Stimulated activated CD8-positive, alpha-beta memory T cell treated with anti-CD3 and anti-CD28 coated beads, Interleukin-15, amount 100 ng/mL, for 1 hour (primary cell): ENCODE results near the gene BICDL1.

Source experiments
- DNase-seq: peaks from one replicate; pipeline ENCODE4 v3.0.0-alpha.2; 2020; ENCODE audit warnings: low read depth

BICDL1 gene

DNA sequence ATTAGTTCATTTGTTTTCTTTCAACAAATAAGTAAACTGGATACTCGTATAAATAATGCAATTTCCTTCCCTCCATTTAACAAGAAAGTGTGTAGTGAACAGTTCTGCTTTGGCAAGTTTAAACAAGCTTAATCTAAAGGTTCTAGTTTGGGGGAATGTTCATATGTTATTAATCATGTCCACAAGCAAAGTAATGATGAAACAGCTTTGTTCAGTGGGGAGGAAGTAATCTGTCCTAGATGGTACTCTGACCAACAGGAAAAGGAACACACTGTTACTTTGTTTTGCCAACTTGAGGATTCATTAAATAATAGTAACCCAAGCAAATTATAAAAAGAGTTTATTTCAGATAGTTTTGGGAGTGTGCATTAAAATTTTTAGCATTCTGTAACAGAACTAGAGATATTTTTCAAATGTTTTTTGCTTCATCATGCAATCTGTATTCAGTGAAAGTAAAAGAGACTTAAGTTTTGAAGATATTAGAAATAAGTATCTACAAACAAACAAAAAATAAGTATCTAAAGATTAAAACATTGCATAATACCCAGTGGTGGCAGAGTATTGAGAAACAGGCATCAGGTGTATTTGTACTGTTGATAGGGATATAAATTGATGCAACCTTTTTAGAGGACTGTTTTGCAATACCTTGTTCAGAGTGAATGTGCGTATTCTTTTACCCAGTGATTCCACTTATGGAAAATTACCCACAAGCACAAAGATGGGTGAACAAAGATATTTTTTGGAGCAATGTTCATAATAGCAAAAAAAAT, 66.4 kb downstream of the BICDL1 start:
- DNase-seq, result no peak

DNA sequence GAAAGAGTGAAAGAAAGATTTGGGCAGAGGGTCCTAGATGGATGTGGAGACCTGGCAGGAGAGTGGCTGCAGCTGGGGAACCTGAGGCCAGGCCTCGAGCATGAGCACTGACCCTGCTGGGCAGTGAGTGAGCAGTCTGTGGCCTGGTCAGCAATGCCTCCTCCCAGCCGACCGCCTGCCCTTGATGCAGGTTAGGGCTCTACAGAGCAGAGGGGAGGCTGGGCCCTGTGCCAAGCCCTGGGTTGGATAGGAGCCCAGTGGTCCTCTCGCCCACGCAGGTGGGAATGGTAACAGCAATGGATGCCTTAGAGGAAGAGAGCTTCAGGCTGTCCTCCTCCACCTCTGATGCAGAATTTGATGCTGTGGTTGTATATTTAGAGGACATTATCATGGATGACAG, 67.7 kb downstream of the BICDL1 start:
- no peak for DNase-seq

DNA sequence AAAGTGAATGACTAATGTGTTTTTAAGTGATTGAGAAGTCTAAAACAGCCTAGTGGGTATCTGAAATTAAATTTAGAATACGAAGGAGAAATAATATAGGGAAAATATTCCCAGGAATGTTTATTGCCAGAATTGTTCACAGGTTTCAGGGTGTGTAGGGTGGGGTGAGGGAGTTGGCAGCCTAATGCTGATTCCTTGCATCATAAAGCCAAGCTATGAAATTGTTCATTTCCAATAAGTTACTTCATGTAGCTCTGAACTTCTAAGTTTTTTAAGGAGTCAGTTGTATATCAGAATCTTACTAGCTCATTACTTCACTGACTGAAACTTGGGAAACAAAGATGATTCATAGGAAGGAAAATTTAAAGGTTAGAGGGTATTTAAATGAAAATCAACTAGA, 71.2 kb downstream of the BICDL1 start:
- no peak for DNase-seq

DNA sequence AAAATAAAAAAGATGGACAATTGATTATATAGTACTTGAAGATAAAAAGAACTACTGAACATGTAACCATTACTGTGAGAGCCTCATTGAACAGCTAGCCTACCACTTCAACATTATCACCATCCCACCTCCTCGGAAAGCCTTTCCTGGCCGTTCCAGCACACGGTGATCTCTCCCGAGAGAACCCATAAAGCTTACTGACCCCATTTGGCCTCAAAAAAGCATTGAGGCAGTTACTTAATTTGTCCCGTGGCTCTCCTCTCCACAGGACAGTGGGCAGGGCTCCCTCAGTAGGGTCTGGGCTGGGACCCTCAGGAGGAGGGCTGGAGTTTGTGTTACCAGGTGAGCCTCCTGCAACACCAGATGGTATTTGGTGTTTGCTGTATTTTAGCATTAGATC, 71.7 kb downstream of the BICDL1 start:
- DNase-seq, result no peak

DNA sequence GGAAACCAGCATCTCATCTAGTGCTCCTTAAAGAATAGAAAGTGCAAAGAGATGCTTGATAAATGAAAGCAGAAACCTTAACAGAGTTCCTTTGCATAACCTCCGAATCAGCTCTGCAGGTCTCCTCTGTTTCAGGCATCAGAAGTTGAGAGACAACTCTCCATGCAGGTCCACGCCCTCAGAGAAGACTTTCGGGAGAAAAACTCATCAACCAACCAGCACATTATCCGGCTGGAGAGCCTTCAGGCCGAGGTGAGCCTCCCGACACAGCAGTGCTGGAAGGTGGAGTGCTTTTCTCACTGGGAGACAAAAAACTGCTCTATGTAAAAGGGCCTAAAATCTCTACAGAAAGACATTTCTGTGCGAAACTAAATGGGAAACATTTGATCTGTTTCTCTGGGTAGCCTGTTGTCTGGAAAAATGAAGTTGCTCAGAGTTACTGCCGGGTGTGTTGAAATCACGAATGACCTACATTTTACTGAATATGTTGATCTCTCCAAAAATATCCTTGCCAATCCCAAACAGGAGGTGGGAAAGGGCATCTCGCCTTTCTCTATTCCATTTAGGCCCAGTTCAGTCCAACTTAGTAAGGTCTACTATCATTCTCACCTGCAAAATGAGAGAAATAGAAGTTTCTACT, 72.7 kb downstream of the BICDL1 start:
- DNase-seq, result no peak

DNA sequence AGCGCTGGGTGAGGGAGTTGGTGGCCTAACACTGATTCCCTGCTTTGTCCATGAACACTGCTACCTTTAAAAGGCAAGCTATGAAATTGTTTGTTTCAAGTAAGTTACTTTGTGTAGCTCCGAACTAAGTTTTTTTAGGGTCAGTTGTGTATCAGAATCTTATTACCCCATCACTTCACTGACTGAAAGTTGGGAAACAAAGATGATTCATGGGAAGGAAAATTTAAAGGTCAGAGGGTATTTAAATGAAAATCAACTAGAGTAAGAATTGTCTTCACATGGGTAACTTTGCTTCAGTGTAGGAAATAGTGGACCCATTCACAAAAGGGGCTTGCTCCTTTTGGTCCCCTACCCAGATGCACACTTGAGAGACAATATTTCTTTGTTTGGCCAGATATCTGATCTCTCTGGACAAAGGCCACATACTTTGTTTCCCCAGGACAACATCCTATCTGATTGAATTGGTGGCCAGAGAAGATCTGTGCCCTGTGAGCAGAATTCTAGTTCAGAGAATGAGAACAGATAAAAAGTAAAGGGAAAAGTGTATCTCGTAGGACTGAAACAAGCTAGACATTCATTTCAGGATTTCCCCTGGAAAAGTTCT, 74.0 kb downstream of the BICDL1 start:
- DNase-seq, result no peak

DNA sequence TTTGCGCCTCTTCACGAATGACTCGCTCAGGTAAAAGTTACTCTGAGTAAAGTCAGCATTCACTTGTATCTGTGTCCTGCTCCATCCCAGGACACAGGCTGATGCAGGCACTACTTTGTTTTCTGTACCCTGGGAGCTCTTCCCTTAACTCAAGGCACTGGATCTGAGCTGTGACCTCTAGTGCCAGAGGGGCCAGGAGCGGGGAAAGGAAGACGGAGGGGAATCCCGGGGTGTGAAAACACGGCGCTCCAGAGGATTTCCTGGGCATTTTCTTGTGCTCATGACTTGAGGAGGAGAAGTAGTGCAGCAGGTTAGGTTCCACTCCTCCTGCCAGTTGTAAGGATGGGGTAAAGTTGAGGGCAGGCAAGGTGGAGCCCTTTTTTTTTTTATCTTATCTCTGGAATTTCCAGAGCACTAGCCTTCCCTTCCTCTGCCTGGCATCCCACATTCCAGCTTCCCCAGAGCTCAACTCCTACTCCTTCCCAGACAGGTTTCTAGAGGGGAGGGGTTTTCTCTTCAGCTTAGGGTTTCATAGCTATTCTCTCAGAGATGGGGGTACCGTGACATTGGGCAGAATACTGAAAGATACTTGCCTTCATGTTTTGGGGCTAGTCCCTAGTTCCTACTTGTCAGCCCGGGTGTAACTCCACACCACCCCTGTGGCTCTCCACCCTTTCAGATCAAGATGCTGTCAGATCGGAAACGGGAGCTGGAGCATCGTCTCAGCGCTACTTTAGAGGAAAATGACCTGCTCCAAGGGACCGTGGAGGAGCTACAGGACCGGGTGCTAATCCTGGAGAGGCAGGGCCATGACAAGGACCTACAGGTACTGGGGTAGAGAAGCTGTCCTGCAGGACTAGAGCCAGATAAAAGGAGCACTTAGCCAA, 75.3 kb downstream of the BICDL1 start:
- no peak for DNase-seq

DNA sequence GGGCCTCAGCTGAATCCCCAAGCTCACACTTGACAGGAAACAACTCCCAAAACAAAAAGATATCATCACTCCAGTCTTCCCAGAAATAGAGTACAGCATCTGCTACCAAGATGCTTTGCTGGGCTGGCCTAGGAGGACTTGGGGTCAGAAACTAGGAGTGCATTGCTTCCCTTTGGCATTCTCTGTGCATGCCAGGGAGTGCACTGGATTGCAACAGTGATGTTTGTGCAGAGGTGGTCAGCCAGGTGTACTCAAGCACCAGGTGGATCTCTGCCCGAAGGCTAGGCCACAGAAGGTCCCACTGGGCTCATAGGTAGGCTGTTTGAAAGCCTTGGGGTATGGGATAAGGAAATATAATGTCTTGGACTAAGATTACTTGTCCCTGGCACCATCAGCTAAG, 76.4 kb downstream of the BICDL1 start:
- DNase-seq, result no peak

DNA sequence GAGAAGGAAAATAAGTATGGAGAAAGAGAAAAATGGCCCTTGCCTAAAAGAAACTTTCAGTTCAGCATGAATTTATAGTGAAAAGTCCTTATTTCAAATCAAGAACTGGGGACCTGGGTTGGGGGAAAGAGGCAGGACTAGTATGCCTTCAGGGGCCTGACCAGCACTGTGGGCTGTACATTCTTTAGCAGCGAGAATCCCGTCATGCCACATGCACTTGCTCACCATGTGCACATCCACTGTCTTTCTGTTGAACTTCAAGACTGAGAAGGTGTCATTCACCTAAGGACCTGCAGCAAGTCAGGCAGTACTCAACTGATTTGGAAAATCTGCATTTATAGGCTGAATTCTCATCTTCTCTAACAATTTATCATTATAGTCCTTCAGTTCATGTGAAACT, 77.3 kb downstream of the BICDL1 start:
- no peak for DNase-seq

DNA sequence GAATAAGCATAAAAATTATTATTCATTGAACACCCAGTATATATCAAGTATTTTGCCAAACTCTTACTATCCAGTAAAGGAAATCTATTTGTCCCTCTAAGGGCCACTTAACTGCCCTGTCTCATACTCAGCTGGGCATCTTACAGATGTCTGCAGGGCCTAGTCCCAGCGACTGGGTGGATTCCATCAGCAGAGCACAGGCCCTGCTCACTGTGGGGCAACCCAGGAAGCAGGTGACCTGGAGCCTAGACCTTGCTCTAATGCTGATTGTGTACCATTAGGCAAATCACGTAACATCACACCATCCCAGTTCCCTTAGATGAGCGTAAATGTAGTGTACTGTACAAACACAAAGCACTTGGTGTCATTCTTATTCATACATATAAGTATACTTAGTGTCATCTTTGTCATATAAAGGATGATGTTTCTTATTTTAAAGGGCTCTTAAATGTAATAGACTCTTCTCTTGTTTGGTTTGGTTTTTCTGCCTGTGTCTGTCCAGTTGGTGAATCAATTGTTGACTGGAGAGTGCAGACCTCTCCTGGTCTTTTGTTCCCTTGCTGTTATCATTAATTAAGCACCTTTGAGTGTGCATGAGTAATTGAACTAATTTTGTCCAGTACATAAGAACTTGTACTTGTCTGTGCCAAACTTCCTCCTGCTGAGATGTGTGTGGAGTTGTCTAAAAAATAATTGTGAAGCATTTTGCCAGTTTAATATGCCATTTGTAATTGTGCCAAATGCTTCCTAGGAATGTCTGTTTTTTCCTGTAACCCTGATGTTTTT, 78.2 kb downstream of the BICDL1 start:
- DNase-seq, result no peak

DNA sequence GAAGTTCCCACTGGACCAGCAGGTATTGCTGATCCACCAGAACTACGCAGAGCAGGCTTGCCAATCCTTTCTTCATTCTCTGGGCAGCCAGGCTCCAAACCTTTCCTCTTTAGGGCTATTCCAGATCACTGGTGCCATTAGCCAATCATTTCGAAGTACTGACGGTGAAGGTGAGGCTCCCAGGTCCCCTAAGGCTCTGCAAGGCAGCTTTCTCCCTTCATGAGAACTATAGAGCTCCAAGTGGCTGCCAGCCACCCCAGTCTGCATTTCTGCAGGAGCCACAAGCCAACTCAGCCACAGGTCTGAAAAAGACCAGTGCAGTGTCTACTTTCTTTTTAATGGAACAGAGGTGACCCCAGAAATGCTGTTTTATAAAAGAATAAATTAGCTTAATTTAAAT, 78.9 kb downstream of the BICDL1 start:
- no peak for DNase-seq

DNA sequence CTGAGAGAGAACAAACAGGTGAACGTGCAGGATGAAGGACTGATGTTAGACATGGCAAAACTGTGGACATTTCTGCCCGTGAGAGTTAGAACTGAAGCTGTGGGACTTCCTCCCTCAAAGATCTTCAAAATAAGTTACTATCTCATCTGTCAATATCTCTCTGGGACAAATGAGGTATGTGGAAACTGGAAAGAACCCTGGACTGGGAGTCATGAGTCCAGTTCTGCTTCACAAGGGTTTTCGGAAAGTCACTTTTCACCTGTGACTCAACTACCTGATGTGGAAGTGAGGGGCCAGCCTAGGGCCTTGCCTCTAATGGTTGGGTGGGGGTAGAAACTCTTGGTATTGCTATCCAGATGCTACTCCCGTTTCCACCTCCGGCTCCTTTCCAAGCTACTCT, 80.2 kb downstream of the BICDL1 start:
- DNase-seq, result no peak

DNA sequence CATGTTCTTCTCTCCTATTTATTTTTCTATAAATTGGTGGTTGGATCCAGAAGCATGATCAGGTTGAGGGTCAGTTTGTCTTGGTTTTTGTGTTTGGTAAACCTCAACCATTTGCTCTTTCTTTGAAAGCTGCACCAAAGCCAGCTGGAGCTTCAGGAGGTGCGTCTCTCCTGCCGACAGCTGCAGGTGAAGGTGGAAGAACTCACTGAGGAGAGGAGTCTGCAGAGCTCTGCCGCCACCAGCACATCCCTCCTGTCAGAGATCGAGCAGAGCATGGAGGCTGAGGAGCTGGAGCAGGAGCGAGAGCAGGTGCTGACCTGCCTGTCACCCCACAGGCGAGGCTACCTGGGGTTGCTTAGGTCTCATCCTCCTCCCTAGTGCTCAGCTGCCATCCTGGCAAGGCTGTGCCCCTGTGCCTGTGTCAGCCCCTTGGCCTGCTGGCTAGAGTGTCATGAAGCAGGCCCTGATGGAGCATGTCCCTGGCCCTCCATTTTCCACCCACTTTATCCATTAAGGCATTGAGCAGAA, 82.5 kb downstream of the BICDL1 start:
- no peak for DNase-seq

DNA sequence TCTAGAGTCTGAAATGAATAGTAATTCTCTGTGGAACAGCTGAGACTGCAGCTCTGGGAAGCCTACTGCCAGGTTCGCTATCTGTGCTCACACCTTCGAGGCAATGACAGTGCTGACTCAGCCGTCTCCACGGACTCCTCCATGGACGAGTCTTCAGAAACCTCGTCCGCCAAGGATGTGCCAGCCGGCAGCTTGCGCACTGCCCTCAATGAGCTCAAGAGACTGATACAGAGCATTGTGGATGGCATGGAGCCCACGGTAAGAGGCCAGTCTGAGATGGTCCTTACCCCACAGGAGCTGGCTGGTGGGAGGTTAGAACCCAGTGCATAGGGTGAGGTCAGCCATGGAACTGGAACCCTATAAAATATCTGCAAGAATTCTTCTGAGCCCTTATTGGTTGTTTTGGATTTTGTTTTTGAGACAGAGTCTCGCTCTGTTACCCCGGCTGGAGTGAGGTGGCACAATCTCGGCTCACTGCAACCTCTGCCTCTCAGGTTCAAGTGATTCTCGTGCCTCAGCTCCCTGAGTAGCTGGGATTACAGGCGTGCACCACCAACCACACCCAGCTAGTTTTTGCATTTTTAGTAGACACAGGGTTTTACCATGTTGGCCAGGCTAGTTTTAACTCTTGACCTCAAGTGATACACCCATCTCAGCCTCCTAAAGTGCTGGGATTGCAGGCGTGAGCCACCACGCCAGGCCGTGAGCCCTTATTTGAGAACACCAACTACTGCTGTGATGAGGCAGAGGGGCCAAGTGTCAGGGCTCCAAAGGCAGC, 83.6 kb downstream of the BICDL1 start:
- DNase-seq, result no peak

DNA sequence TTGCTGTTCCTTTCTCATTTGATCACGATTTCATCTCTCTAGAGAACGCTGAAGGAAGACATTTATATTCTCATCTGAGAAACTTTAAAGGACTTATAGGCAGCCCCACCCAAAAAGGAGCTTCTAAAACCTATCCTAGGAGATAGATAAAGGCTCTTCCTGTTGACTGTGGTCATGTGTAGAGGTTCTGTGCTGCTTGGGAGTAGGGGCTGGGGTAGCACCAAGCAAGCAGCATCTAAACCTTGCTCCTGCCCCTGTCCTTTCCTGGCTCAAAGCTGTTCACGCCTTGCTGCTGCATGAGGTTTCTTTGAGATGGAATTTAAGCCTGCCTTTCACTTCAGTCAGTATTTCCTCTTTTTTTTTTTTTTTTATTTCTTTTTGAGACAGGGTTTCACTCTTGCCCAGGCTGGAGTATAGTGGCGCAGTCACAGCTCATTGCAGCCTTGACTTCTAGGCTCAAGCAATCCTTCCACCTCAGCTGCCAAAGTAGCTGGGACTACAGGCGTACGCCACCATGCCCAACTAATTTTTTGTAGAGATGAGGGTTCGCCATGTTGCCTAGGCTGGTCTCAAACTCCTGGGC, 86.1 kb downstream of the BICDL1 start:
- DNase-seq, result no peak

DNA sequence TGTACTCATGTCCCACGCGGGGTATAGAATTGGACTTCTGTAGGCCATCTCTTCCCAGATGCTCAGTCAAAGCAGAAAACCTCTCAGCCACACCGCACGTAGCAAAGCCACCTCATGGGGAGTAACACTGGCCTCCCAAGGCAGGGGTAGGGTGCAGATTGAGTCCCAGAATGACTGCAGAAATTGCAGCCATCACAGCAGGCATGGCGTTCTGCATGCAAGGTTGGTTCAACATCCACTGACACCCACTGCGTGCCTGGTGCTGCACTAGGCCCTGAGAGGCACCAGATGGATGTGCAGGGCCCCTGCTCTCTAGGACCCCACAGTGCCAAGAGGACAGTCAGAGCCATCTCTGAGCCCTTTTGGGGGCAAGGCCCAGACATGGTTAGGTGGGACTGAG, 87.6 kb downstream of the BICDL1 start:
- DNase-seq, result no peak

DNA sequence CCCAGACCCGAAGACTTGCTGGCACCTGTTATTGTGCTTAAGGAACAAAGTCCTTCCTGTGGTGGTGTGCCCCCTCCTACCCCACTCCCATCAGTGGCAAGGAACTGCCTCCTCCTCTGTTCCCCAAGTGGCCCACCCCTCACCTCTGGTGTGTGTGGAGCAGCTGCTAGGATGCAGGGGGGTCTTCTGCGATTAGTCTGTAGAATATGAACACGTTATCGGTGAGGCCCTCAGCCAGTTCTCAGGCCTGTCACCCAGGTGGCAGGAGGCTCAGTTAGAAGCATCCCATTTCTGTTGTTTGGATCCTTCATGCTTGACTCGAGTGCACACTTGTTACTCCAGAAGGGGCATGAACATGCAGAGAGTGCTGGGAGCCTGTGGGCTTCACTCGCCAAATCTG, 88.2 kb downstream of the BICDL1 start:
- DNase-seq, result no peak

DNA sequence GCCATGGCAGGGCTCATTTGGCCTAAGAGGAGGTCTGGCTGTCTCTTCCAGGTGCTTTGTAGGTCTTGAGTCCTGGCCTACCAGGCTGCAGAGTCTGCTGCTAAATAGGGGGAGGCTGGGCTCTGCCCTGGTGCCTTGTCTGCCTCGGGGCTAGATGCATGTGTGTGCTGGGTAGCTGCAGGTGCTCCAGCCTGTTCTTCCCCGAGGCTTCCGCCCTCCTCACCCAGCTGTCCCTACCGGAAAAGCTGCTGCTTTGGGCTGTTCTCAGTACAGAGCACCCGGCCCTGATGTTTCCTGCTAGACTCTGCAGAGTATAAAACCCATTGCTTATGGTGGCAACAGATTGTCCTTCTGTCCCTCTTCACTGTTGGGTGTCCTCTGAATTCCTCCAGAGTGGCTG, 89.8 kb downstream of the BICDL1 start:
- DNase-seq, result no peak

DNA sequence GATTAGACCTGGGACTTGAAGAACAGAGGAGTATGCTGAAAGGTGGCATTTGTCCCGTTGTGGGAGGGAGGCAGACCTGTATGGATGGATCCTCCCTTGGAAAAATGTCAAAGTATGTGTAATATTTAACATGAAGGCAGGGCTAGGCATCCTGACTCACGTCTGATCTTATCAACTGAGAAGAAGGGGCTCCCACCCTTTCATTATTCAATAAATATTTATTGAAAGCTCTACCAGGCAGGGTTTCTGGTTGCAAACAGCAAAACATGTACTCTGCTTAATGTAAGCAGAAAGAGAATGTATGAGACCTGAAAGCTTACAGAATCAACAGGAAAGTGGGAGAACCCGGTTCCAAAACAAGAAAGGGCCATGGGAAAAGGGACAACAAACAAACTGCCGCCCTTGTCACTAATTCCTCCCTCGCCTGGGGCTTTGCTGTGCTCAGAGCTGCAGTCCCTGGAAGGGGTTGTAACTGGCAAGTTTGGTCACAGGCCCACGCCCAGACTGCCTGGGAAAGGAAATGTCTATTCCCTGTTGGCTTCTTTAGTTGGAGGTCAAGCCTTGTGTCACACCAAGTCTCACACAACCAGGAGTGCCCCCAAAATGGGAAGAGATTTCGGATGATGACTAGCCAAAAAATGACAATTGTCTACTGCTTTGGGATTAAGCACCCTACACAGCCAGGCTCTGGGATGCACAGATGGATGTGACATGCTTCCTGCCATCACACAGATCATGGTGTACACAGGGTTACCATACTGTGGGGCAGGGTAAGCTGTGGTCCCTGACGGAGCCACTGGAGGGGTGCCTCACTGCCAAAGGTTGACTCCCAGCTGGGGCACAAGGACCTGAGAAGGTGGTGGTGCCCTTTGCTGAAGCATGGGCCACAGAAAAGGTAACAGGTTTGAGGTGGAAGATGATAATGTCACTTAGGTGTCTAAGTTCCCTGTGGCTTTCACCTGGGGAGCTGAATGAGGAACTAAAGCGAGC, 90.7 kb downstream of the BICDL1 start:
- no peak for DNase-seq
